VCaP (cell line): ENCODE data around the gene CACNA2D2.
A peak's percentile ranks its signal among the peaks of the same experiment; 100 is the strongest.

Source experiments
- H3K27ac ChIP-seq: fragments of 450-650 bp; 2 replicates; pipeline ENCODE4 v1.5.1; 2017
- CTCF ChIP-seq: fragments of 450-650 bp; conservative IDR thresholded peaks from 2 replicates; pipeline ENCODE4 v1.5.1; 2017; ENCODE audit warnings: mild to moderate bottlenecking, moderate library complexity

CACNA2D2 gene

GRCh38 chr3:50503504-50504342, at the start of gene CACNA2D2:
TSS of gene CACNA2D2 (minus strand) at chr3:50503634. CDS start at chr3:50503423, 211 bp downstream.
- no peak for TF ChIP-seq CTCF
- peak within 1 kb of the TSS; percentile 78 for H3K27ac ChIP-seq

GRCh38 chr3:50552598-50552997, 49.2 kb upstream of the CACNA2D2 start:
- no peak for TF ChIP-seq CTCF
- H3K27ac ChIP-seq: no peak overlapping the region

GRCh38 chr3:50551681-50552435, 48.4 kb upstream of the CACNA2D2 start:
- H3K27ac ChIP-seq: no peak overlapping the region
- peak; percentile 59 for TF ChIP-seq CTCF

- no peak overlapping the region for H3K27ac ChIP-seq
- no peak for TF ChIP-seq CTCF
Observed at GRCh38 chr3:50551054-50551659, 47.7 kb upstream of the CACNA2D2 start.

- peak; percentile 87 for TF ChIP-seq CTCF
- H3K27ac ChIP-seq: no peak overlapping the region
Observed at GRCh38 chr3:50550079-50550736, 46.8 kb upstream of the CACNA2D2 start.

GRCh38 chr3:50549226-50549625, 45.8 kb upstream of the CACNA2D2 start:
- TF ChIP-seq CTCF: no peak
- H3K27ac ChIP-seq: no peak overlapping the region
